GM18858 (cell line): ENCODE data around the gene ANKS1A.
"Not testable (repeated sequence)": the region's sequence is repeated elsewhere in the genome, so short reads cannot be mapped to it uniquely, and the experiment has no call there.

Experiments
- ATAC-seq: cut with Tn5 transposase; IDR thresholded peaks from one replicate; pipeline ENCODE4 v1.9.1; 2021; ENCODE audit not compliant: unreplicated experiment

Gene ANKS1A, protein sequence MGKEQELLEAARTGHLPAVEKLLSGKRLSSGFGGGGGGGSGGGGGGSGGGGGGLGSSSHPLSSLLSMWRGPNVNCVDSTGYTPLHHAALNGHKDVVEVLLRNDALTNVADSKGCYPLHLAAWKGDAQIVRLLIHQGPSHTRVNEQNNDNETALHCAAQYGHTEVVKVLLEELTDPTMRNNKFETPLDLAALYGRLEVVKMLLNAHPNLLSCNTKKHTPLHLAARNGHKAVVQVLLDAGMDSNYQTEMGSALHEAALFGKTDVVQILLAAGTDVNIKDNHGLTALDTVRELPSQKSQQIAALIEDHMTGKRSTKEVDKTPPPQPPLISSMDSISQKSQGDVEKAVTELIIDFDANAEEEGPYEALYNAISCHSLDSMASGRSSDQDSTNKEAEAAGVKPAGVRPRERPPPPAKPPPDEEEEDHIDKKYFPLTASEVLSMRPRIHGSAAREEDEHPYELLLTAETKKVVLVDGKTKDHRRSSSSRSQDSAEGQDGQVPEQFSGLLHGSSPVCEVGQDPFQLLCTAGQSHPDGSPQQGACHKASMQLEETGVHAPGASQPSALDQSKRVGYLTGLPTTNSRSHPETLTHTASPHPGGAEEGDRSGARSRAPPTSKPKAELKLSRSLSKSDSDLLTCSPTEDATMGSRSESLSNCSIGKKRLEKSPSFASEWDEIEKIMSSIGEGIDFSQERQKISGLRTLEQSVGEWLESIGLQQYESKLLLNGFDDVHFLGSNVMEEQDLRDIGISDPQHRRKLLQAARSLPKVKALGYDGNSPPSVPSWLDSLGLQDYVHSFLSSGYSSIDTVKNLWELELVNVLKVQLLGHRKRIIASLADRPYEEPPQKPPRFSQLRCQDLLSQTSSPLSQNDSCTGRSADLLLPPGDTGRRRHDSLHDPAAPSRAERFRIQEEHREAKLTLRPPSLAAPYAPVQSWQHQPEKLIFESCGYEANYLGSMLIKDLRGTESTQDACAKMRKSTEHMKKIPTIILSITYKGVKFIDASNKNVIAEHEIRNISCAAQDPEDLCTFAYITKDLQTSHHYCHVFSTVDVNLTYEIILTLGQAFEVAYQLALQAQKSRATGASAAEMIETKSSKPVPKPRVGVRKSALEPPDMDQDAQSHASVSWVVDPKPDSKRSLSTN

DNA sequence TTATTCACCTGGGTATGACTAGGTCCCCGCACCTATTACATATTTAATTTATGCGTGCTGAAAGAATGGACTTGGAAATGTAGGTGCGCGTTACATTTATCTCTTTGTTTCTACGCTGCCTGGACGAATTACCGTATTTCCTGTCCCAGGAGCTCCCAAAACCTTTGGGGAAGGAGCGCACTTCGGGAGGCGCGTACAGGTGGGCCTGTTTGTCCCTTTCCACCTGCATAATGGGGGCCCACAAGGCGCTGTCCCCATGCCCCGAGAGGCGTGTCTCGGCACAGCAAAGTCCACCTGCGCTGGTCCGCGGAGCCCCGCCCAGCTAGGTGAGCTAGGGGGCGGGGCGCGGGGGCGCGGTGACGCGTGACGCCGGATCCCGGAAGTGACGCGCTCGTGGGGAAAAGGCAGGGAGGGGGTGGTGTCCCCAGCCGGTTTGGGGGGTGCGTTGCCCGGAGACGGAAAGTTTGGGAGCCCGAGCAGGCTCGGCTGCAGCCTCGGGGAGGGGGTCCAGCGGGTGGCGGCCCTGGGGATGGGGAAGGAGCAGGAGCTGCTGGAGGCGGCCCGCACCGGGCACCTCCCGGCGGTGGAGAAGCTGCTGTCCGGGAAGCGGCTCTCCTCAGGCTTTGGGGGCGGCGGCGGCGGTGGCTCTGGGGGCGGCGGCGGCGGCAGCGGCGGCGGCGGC is at the start of gene ANKS1A:
Gene ANKS1A, plus strand, starts transcription at position 382 of the 682 bp plus-strand sequence. Its CDS starts 148 bp downstream, at position 530.
- no peak for ATAC-seq

DNA sequence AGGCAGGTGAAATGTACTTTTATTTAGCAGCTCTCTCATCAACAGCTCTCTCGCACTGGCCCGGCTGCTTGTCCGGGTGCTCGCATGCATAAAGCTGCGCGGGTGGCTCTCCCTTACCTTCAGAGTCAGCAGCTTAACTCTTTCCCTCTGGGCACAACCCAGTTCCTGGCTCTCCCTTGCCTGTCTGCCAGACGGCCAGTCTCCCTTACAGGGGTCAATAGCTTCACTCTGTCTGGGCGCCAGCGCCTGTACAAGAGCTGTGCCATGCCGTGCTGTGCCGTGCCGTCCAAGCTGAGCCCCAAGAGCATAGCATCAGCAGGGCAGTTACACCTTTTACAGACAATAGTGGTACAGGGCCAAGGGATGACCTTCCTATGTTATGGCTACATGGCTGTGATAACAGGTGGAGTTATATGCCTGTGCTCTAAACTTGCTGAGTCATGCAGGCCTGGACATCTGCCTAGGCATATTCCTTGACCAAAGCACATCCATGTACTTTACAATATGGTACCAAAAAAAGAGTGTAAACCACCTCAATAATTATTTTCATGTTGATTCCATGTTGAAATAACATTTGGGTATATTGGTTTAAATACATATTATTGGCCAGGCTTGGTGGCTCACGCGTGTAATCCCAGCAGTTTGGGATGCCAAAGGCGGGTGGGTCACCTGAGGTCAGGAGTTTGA is 49.2 kb upstream of the ANKS1A start:
- no peak for ATAC-seq

DNA sequence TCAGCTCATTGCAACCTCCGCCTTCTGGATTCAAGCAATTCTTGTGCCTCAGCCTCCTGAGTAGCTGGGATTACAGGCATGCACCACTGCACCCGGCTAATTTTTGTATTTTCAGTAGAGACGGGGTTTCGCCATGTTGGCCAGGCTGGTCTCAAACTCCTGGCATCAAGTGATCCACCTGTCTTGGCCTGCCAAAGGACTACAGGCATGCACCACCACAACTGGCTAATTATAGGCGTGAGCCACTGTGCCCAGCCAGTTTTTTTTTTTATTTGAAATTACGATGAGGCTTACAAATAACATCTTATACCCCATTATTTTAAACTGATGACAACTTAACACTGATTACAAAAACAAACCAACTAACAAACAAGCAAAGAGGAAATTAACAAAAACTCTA is 40.0 kb upstream of the ANKS1A start:
- not testable (repeated sequence) for ATAC-seq

DNA sequence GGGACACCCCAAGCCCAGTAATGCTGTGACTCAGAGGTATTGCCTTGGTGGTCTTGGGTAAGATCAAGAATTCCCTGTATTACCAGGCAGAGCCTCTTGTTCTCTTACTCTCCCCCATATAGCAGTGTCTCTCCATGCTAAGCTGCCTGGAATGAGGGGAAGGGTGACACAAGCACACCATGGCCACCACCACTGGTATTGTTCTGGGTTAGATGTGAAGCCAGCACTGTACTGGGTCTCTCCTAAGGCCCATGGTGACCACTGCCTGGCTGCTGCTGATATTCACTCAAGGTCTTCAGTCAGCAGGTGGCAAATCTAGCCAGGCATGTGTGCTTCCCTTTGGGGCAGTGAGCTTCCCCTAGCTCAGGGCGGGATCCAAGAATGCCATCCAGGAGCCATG is 37.7 kb upstream of the ANKS1A start:
- no peak for ATAC-seq

DNA sequence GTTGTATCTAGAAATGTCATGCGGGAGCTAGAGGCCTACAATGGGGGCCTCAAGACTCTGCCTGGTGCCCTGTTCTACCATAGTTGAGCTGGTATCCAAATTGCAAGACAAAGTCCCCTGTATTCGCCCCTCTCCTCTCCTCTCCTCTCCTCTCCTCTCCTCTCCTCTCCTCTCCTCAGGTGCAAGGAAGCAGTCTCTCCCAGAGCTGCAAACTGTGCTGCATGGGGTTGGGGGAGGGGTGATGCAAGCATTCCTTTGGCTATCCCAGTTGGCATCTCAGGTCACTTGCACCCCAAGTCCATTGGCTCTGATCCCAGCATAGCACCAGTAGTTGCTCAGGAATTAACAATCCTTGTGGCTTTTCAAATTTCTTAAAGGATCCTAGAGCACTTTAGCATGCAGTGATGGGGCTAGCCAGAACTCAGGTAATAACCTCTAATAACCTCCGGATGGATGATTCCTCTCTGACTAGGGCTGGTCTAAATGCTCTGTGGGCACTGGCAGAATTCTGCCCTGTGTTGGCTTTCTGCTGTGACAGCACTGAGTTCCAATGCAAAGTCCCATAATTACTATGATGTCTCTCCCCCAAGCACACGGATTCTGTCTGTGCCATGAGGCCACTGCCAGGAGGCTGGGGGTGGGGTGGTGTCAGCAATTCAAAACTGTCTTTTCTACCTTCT is 36.5 kb upstream of the ANKS1A start:
- ATAC-seq = no peak

DNA sequence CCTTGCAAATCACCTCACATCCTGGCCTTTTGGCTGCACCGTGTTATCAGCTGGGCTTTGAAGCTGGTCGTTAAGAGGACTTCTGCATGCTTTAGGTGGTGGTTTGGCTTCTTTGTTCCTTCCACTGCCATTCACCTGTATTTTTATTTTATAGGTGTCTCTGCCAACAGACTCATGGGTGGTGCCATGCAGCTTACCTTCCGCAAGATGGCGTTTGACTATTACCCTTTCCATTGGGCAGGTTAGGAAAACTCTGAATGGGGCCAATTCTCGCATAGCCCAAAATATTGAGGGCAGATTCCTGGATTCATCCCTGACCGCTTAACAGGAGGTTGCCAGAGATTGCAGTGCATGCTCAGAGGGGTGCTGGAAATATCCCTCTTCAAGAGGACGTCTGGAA is 33.6 kb upstream of the ANKS1A start:
- ATAC-seq = no peak

DNA sequence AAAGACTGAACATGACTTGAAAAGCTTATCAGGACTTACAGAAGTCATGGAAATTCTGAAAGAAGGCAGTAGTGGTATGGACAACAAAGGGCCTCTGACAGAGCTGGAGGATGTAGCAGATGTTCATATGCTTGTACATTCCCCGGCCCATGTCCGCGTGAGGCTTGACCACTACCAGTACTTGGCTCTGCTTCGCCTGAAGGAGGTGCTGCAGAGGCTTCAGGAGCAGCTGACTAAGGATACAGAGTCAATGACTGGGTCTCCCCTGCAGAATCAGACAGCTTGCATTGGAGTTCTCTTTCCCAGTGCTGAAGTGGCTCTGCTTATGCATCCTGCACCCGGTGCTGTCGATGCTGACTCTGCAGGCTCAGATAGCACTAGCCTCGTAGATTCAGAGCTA is 30.4 kb upstream of the ANKS1A start:
- ATAC-seq = no peak

DNA sequence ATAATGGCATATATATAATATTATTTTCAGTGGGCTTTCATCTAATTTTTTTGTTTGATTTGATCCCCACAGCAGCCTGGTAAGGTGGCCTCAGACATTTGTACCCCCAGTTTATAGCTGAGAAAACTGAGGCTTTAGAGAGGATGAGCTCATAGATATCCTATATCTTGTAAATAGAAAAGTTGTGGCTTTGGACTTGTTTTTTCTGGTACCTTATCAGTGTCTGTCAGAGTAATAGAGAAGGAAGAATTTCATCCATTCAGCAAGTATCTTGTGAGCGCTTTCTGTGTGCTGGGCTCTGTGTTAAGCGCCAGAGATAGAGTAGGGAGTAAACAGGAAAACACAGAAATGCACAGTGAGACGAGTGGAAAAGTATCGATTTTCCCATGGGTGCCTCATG is 29.1 kb upstream of the ANKS1A start:
- no peak for ATAC-seq

DNA sequence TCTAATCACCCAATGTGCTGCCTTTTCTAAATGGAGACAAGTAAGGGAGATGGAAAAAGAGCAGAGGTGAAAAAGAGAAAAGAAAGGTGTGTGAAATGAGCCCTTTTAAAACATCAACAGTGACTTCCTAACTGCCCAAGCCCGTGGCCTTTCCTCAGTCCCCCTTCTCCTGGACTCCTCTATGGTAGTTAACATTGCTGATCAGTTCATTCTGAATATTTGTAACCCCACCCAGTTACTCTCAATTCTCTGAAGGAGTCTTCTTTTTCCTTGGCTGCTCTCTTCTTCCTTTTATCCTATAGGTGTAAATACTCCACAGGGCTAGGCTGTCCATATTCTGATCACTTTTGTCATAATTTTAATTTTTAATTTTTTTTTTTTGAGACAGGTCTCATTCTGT is 28.3 kb upstream of the ANKS1A start:
- ATAC-seq = no peak

DNA sequence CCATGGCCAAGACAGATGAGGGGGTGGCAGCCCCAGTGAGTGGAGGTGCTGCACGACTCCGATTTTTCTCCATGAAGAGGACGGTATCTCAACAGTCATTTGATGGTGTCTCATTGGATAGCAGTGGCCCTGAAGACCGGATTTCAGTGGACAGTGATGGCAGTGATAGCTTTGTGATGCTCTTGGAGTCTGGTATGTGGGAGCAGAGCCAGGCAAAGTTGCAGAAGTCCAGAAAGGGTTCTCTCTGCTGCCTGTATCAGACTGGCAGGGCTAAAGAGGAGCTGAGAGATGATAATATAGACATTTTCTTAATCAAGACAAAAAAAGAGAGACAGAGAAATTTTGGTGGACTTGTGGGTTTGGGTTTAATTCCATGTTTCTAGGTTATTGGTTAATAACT is 25.0 kb upstream of the ANKS1A start:
- ATAC-seq = no peak

DNA sequence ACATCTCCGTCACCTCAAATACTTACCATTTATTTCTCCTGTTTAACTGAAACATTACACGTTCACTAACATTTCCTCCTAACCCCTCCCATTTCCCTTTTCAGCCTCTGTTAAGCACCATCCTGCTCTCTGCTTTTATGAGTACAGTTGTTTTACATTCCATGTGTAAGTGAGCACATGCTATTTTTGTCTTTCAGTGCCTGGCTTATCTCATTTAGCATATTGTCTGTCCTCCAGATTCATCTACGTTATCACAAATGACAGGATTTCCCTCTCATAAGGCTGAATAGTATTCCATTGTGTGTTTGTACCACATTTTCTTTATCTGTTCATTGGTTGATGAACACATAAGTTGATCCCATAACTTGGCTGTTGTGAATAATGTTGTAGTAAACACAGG is 23.9 kb upstream of the ANKS1A start:
- no peak for ATAC-seq

DNA sequence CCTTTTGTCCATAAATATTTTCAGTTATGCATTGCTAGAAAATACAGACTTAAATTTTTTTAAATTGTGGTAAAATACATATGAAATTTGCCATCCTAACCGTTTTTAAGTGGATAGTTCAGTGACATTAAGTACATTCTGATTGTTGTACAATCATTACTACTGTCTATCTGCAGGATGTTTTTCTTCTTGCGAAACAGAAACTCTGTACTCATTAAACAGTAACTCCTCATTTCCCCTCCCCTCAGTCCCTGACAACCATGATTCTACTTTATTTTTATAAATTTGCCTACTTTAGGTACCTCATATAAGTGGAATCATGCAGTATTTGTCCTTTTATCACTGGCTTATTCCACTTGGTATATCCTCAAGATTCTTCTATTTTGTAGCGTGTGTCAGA is 22.5 kb upstream of the ANKS1A start:
- no peak for ATAC-seq

DNA sequence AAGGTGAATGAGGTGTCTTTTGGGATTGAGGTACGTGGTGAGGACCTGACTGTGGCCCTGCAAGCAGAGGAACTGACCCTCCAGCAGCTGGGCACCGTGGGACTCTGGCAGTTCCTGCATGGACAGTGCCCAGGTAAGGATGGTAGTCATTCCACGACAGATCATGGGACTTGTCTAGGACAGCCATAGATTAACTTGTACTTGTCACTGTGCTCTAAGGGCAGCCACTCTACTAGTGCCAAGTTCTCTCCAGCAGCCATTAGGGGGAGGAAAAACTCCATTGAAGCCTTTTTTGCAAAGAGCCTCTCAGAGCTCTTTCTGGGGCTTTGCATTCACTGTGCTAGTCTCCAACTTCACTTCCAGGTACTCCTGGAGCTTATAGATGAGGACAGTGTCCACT is 21.6 kb upstream of the ANKS1A start:
- no peak for ATAC-seq

DNA sequence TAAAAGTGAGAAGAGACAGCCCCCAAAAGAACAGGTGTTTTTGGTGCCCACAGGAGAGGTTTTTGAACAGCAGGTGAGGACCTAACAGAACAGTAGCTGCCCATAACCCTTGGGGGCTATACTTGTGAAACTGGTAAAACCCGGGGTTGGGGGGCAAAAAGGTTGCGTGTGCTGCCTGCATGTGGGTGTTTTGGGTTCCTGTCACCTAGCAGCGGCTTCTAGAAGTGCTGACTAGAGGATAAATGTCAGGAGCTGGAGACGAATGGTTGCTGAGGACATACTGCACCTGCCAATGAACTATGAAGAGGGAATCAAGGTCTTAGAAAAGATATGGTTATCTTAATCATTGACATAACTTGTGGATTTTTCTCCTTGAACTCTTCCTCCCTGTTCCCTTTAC is 17.2 kb upstream of the ANKS1A start:
- no peak for ATAC-seq

DNA sequence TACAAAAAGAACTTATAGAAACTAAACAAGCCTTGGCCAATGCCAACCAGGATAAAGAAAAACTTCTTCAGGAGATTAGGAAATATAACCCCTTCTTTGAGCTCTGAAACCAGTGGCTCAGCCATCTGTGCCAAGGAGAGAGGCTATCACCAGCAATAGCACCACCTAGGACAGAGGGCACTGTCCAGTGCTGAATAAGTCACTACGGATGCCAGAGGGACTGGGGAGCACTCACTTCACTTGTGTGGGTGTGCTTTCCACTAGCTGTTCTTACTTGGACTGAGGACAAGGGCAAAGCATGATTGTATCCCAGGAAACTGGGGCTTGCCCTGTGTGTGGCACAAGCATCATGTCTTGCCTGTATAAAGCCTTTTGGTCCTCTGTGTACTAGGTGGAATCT is 16.7 kb upstream of the ANKS1A start:
- no peak for ATAC-seq

DNA sequence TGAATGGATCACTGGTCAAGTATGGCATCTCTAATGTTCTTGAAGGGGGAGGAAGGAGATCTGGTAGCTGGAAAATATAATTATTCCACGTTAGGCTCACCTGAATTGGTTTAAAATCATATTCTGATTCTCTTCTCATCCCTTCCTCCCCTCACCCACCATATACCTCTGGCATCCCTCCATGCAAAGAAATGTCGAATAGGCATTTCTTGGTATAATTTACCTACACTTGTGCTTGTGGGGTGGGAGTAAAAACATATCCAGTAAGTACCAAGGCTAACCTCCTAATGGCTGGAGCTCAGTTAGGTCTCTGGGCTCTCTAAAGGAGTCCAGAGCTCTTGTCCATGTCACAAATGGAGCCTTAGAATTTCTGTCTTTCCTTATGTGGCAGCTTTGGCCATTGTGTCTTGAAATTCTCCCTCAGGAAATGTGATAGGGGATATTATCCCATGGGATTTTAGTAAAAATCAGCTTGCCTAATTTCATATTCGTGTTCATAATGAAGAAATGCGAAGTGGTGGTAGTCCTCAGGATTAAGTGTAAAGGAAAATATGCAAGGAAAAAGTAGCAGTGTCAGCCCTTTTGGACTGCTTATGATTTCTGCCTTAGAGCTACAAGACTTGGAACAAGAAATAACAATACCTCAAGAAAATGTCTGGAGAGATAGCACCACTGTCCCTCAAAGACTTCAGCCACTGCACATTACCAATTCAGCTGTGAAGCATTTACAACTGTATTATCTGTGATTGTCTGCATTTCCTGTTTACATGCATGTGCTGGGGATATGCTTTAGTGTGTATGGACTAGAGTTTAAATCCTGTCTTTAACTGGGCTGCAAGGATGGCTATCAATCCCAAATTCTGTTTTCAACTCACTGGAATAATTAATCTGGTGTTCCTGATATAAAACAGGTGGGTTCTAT is 13.5 kb upstream of the ANKS1A start:
- ATAC-seq = no peak

DNA sequence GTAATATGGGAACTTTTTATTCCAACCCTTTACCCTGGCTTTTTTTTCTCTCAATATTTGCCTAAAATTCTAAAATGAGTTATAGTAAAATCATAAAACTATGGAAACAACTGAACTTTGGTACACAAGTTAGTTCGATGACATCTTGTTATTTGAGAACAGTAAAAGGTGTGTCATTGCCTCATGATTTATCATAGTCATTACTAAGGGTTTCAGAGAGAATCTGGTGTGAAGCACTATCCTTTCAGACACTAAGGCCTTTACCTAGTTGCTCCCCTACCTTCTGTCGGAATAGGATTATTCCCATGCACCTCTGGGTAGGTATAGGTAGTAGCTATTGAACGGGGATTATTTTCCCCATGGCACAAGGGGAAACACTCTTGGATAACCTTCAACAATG is 12.6 kb upstream of the ANKS1A start:
- no peak for ATAC-seq

DNA sequence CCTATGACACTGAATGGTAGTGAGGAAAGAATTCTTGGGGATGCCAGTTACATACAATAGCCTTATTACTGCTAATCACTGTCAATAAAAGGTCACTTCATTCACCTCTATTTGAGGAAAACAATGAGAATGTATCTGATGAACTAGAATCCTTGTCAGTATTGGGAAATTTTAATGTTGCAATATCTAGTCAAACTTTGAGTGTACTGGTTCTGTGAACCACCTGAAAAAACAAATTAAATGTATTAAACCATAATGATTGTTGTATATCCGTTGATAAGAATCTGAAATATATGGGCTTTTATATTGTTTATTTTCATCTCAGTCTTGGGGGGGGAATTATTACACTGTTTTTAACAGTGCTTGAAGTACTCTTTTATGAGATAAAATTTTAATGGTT is 11.8 kb upstream of the ANKS1A start:
- no peak for ATAC-seq
